SK-N-SH treated with all-trans-retinoic acid at 6 μM for 48 hours (cell line): Measurements from ENCODE around the gene CADM2.

Experiments
- ATAC-seq: fragments of 200-7000 bp; cut with Tn5 transposase; 3 replicates; pipeline ENCODE4 v1.9.1; 2020; ENCODE audit warnings: mild to moderate bottlenecking, moderate library complexity
- ARNTL ChIP-seq: fragments of 450-650 bp; formaldehyde crosslinking; IDR thresholded peaks from 2 replicates; pipeline ENCODE4 v1.5.0; 2020; ENCODE audit warnings: low read depth, mild to moderate bottlenecking, moderate library complexity, borderline replicate concordance
- BACH2 ChIP-seq: fragments of 250-450 bp; sonication (Bioruptor Pico); IDR thresholded peaks from 2 replicates; pipeline ENCODE4 v1.9.0; 2021; ENCODE audit warnings: mild to moderate bottlenecking, borderline replicate concordance
- CREB5 ChIP-seq: fragments of 250-450 bp; sonication (Bioruptor Pico); IDR thresholded peaks from 2 replicates; pipeline ENCODE4 v1.5.1; 2020; ENCODE audit warnings: low read depth, mild to moderate bottlenecking, moderate library complexity
- CSDC2 ChIP-seq: fragments of 250-450 bp; sonication (Bioruptor Pico); IDR thresholded peaks from 2 replicates; pipeline ENCODE4 v1.5.0; 2020; ENCODE audit warnings: mild to moderate bottlenecking, moderate library complexity
- CSRNP3 ChIP-seq: fragments of 250-450 bp; sonication (Bioruptor Pico); IDR thresholded peaks from 2 replicates; pipeline ENCODE4 v1.5.1; 2021; ENCODE audit warnings: mild to moderate bottlenecking, moderate library complexity
- ESRRG ChIP-seq: fragments of 250-450 bp; sonication (Bioruptor Pico); IDR thresholded peaks from 2 replicates; pipeline ENCODE4 v1.6.1; 2021; ENCODE audit warnings: mild to moderate bottlenecking
- GLIS3 ChIP-seq: fragments of 250-450 bp; sonication (Bioruptor Pico); IDR thresholded peaks from 2 replicates; pipeline ENCODE4 v1.5.0; 2020; ENCODE audit warnings: mild to moderate bottlenecking, moderate library complexity
- ISL1 ChIP-seq: fragments of 250-450 bp; sonication (Bioruptor Pico); IDR thresholded peaks from 2 replicates; pipeline ENCODE4 v2.1.2; 2022; ENCODE audit warnings: mild to moderate bottlenecking, moderate library complexity
- OSR1 ChIP-seq: fragments of 250-450 bp; sonication (Bioruptor Pico); IDR thresholded peaks from 2 replicates; pipeline ENCODE4 v1.8.0; 2022; ENCODE audit warnings: moderate library complexity, mild to moderate bottlenecking, inconsistent platforms
- PATZ1 ChIP-seq: fragments of 250-450 bp; sonication (Bioruptor Pico); IDR thresholded peaks from 2 replicates; pipeline ENCODE4 v1.8.0; 2020; ENCODE audit warnings: mild to moderate bottlenecking, moderate library complexity, borderline replicate concordance
- POU6F1 ChIP-seq: fragments of 250-450 bp; sonication (Bioruptor Pico); IDR thresholded peaks from 2 replicates; pipeline ENCODE4 v1.8.0; 2021; ENCODE audit warnings: low read depth, mild to moderate bottlenecking, moderate library complexity, borderline replicate concordance
- PPARA ChIP-seq: fragments of 250-450 bp; sonication (Bioruptor Pico); IDR thresholded peaks from 2 replicates; pipeline ENCODE4 v1.5.0; 2020; ENCODE audit warnings: mild to moderate bottlenecking, borderline replicate concordance
- RARB ChIP-seq: fragments of 250-450 bp; sonication (Bioruptor Pico); IDR thresholded peaks from 2 replicates; pipeline ENCODE4 v1.8.0; 2021; ENCODE audit warnings: mild to moderate bottlenecking, moderate library complexity
- SNAI2 ChIP-seq: fragments of 250-450 bp; sonication (Bioruptor Pico); IDR thresholded peaks from 2 replicates; pipeline ENCODE4 v1.5.0; 2020; ENCODE audit warnings: mild to moderate bottlenecking, moderate library complexity
- TCF4 ChIP-seq: fragments of 250-450 bp; sonication (Bioruptor Pico); IDR thresholded peaks from 2 replicates; pipeline ENCODE4 v1.8.0; 2021; ENCODE audit warnings: mild to moderate bottlenecking, moderate library complexity, borderline replicate concordance
- TOX ChIP-seq: fragments of 250-450 bp; sonication (Bioruptor Pico); IDR thresholded peaks from 2 replicates; pipeline ENCODE4 v1.8.0; 2021; ENCODE audit warnings: mild to moderate bottlenecking, moderate library complexity, borderline replicate concordance
- TSHZ2 ChIP-seq: fragments of 250-450 bp; sonication (Bioruptor Pico); IDR thresholded peaks from 2 replicates; pipeline ENCODE4 v1.5.0; 2020; ENCODE audit warnings: mild to moderate bottlenecking, moderate library complexity
- ZC3H10 ChIP-seq: fragments of 250-450 bp; sonication (Bioruptor Pico); IDR thresholded peaks from 2 replicates; pipeline ENCODE4 v1.5.1; 2021; ENCODE audit warnings: mild to moderate bottlenecking, moderate library complexity
- ZFP3 ChIP-seq: fragments of 250-450 bp; sonication (Bioruptor Pico); IDR thresholded peaks from 2 replicates; pipeline ENCODE4 v1.5.0; 2020; ENCODE audit warnings: mild to moderate bottlenecking, moderate library complexity
- ZFP30 ChIP-seq: fragments of 450-650 bp; formaldehyde crosslinking; IDR thresholded peaks from 2 replicates; pipeline ENCODE4 v1.5.0; 2022; ENCODE audit warnings: mild to moderate bottlenecking, moderate library complexity
- ZNF565 ChIP-seq: fragments of 450-650 bp; formaldehyde crosslinking; conservative IDR thresholded peaks from 2 replicates; pipeline ENCODE4 v1.5.0; 2020; ENCODE audit warnings: low read depth, mild to moderate bottlenecking, moderate library complexity
- ZNF70 ChIP-seq: fragments of 450-650 bp; formaldehyde crosslinking; IDR thresholded peaks from 2 replicates; pipeline ENCODE4 v1.5.0; 2020; ENCODE audit warnings: mild to moderate bottlenecking, moderate library complexity
- ZNF8 ChIP-seq: fragments of 450-650 bp; formaldehyde crosslinking; IDR thresholded peaks from 2 replicates; pipeline ENCODE4 v1.5.0; 2020; ENCODE audit warnings: mild to moderate bottlenecking, moderate library complexity

CADM2 gene

GRCh38 chr3:85838921-85839320, 880.1 kb downstream of the CADM2 start:
- TF ChIP-seq ARNTL (CRISPR knock-in tag) (no peak), ISL1 (CRISPR knock-in tag) (no peak), TSHZ2 (CRISPR knock-in tag) (no peak), ZC3H10 (no peak), ZFP3 (CRISPR knock-in tag) (no peak)
- ATAC-seq, result no peak

GRCh38 chr3:85842081-85842480, 883.3 kb downstream of the CADM2 start:
- ATAC-seq, result no peak
- TF ChIP-seq ARNTL (CRISPR knock-in tag) (no peak), PATZ1 (CRISPR knock-in tag) (no peak)

GRCh38 chr3:85846940-85847339, 888.2 kb downstream of the CADM2 start:
- TF ChIP-seq POU6F1 (CRISPR knock-in tag), result no peak
- TF ChIP-seq CSDC2 (CRISPR knock-in tag), result no peak
- TF ChIP-seq PATZ1 (CRISPR knock-in tag), result no peak
- TF ChIP-seq SNAI2 (CRISPR knock-in tag), result no peak
- TF ChIP-seq RARB (CRISPR knock-in tag), result no peak
- TF ChIP-seq ZNF565 (CRISPR knock-in tag), result no peak
- TF ChIP-seq BACH2 (CRISPR knock-in tag), result peak; percentile 68; the same call in 1 of the 2 replicates
- TF ChIP-seq GLIS3 (CRISPR knock-in tag), result no peak
- no peak for TF ChIP-seq ESRRG (CRISPR knock-in tag)
- no peak for TF ChIP-seq ZFP3 (CRISPR knock-in tag)
- TF ChIP-seq TSHZ2 (CRISPR knock-in tag), result peak; percentile 62
- TF ChIP-seq ZNF70 (CRISPR knock-in tag), result no peak
- no peak for TF ChIP-seq ARNTL (CRISPR knock-in tag)
- TF ChIP-seq TCF4 (CRISPR knock-in tag), result peak; percentile 65; the same call in 1 of the 2 replicates
- 0 out of 2 replicates have a peak, but pooled peaks have one; percentile 36 for TF ChIP-seq PPARA (CRISPR knock-in tag)
- no peak for TF ChIP-seq ZC3H10
- TF ChIP-seq OSR1, result no peak
- TF ChIP-seq CSRNP3 (CRISPR knock-in tag), result no peak
- TF ChIP-seq ZNF8, result no peak
- no peak for TF ChIP-seq ZFP30 (CRISPR knock-in tag)
- TF ChIP-seq TOX (CRISPR knock-in tag), result no peak
- TF ChIP-seq ISL1 (CRISPR knock-in tag), result no peak; the same call in 1 of the 2 replicates
- no peak for TF ChIP-seq CREB5
- no peak for ATAC-seq
